ENCODE results near the gene HGS. TPM values are rescaled to one million over a fixed set of nuclear protein-coding genes. Genes with fewer than 3 reads are reported as not detected.
A peak's percentile ranks its signal among the peaks of the same experiment; 100 is the strongest.

Gene HGS
- total RNA-seq, 2 donors from 2014 or later, result 60.7 to 66.9 TPM

- Histone ChIP-seq H3K4me3 (no peak overlapping the region), H3K27ac (no peak overlapping the region), H3K27me3 (no peaks in the 10 kb centered on the region), H3K9me3 (no peaks in the 10 kb centered on the region), H3K36me3 (replicated peaks in 1 of 2; ENCODE audit: insufficient read depth in 1 of 2, low read depth in 2 of 2) (peaks cover 0 to 3% of the 10 kb centered on the region in 2 donors), H3K4me1 (peaks cover 41% of the 10 kb centered on the region)
- no peak for ATAC-seq
- DNase-seq, result peak in 1 of 4 donors; percentile 17
- intact Hi-C loops (cut with DNase I), result no loop called here
- TF ChIP-seq CTCF (IDR thresholded peaks at IDR 0.05), result no peak
- no peak for TF ChIP-seq POLR2A (IDR thresholded peaks at IDR 0.05)
- WGBS, 2 donors, result 91 to 92% methylated on average over 29 to 32 of the region's 33 CpGs
These were observed 35.8 kb downstream of the HGS start for GRCh38 chr17:81719410-81720266.

DNA sequence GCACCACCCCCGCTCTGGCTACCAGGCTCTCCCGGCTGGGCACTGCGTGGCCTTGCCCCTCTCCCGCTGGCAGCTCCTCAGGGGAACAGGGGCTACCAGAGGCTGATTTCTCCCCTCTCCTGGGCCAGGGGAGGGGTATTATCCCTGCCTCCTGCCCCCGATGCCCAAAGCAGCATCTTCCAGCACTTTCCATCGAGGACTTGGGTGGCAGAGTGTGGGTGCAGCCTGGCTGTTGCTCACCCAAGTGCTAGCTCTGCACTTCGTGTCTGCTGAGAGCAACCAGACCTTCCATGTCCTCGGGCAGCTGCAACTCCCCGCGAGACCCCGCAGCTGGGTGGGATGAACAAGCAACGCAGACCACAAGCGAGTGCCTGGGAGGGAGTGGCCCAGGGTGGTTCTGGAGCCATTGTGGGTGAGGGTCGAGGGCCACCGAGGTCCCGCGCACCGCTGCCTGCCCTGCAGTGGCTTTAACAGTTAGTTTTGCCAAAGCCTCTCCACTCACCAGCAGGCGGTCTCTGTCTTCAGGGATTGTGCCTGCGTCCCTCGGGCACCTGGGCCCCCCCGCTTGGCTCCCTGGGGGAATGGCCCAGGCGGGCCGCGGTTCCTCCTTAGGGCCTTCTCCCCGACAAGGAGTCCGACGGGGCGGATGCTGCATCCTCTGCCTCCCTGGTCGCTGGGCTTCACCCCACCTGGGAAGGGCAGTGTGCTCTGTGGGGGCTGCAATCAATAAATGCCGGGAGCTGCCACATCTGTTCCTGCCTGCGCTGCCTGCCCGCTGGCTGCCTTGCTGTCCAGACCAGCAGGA lies 36.7 kb downstream of the HGS start:
- Histone ChIP-seq H3K27me3 (no peaks in the 10 kb centered on the region), H3K36me3 (replicated peaks in 1 of 2; ENCODE audit: insufficient read depth in 1 of 2, low read depth in 2 of 2) (peaks cover 0 to 3% of the 10 kb centered on the region in 2 donors), H3K27ac (no peak overlapping the region), H3K4me1 (peaks cover 33% of the 10 kb centered on the region), H3K9me3 (no peaks in the 10 kb centered on the region), H3K4me3 (no peak overlapping the region)
- WGBS, 2 donors, result 86 to 87% methylated on average over 6 to 26 of the region's 33 CpGs
- TF ChIP-seq POLR2A (IDR thresholded peaks at IDR 0.05), result no peak
- DNase-seq, result peak in 2 of 4 donors; percentile 13 to 15
- intact Hi-C loops (cut with DNase I), result no loop called here
- ATAC-seq, result no peak

GRCh38 chr17:81722184-81723120 lies 38.6 kb downstream of the HGS start:
- peak overlapping the region; percentile 53 to 80 (median 70) for H3K27ac ChIP-seq
- peak in 3 of 7 experiments; percentile 15 to 34 (median 17) for TF ChIP-seq CTCF (IDR thresholded peaks at IDR 0.05)
- TF ChIP-seq POLR2A (IDR thresholded peaks at IDR 0.05), result no peak
- ATAC-seq (peak; percentile 96), DNase-seq (peak; percentile 94 to 98 (median 96))
- H3K4me3 ChIP-seq, result no peak overlapping the region
- 11 to 27% methylated on average over 10 of the region's 10 CpGs for WGBS, 2 donors
- peaks cover 45% of the 10 kb centered on the region for H3K4me1 ChIP-seq
- H3K36me3 ChIP-seq (replicated peaks in 1 of 2; ENCODE audit: insufficient read depth in 1 of 2, low read depth in 2 of 2), result peaks cover 0 to 3% of the 10 kb centered on the region in 2 donors
- no peaks in the 10 kb centered on the region for H3K27me3 ChIP-seq
- H3K9me3 ChIP-seq, result no peaks in the 10 kb centered on the region
- intact Hi-C loops (cut with DNase I), result no loop called here

DNA sequence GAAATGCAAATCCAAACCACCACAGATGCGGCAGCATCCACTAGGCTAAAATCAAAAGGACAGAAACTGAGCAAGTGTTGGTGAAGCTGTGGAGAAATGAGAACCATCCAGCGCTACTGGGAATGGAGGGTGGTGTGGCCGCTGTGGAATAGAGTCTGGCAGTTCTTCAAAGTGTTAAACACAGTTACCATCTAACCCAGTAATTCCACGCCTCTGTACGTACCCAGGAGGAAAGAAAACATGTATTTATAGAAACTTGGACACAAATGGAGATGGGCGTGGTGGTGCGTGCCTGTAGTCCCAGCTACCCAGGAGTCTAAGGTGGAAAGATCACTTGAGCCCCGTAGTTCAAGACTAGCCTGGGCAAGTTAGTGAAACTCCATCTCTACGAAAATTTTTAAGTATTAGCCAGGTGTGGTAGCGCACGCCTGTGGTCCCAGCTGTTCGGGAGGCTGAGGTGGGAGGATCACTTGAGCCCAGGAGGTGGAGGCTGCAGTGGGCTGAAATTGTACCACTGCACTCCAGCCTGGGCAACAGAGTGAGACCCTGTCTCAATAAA lies 39.9 kb downstream of the HGS start:
- H3K27me3 ChIP-seq, result no peaks in the 10 kb centered on the region
- no peak for ATAC-seq
- intact Hi-C loops (cut with DNase I), result no loop called here
- H3K4me3 ChIP-seq, result no peak overlapping the region
- no peaks in the 10 kb centered on the region for H3K9me3 ChIP-seq
- peak overlapping the region in 2 of 4 donors; percentile 5 to 66 for H3K27ac ChIP-seq
- H3K36me3 ChIP-seq (replicated peaks in 1 of 2; ENCODE audit: insufficient read depth in 1 of 2, low read depth in 2 of 2), result no peaks in the 10 kb centered on the region
- 31 to 39% methylated on average over 12 of the region's 12 CpGs for WGBS, 2 donors
- DNase-seq, result peak; percentile 22 to 48 (median 36)
- TF ChIP-seq POLR2A (IDR thresholded peaks at IDR 0.05) (peak in 1 of 3 donors; percentile 15), CTCF (IDR thresholded peaks at IDR 0.05) (no peak)
- peaks cover 52% of the 10 kb centered on the region for H3K4me1 ChIP-seq

Data from body of pancreas (tissue), 4 donors.